CD14-positive monocyte (primary cell): ENCODE measurements around the gene ZC3H12C. TPM values are rescaled to one million over a fixed set of nuclear protein-coding genes. Genes with fewer than 3 reads are reported as not detected.
"Not testable (repeated sequence)": the region's sequence is repeated elsewhere in the genome, so short reads cannot be mapped to it uniquely, and the experiment has no call there.

Experiments used
- DNase-seq, 3 donors: peaks; one replicate each; pipeline ENCODE4 v3.0.0-alpha.2; 2011 to 2022
- H2AFZ ChIP-seq: 2 replicates; pipeline ENCODE4 v1.6.0; 2012; ENCODE audit warnings: mild to moderate bottlenecking, low read depth, low read length, inconsistent platforms; ENCODE audit not compliant: insufficient read depth, poor library complexity, severe bottlenecking
- H3K27ac ChIP-seq, 2 donors: 1 replicate in 1 of 2; 2 replicates in 1 of 2; pipeline ENCODE4 v1.5.1; 2012 to 2013; ENCODE audit warnings: low read length in 2 of 2, control low read depth in 1 of 2, inconsistent platforms in 1 of 2, low read depth in 1 of 2, mild to moderate bottlenecking in 1 of 2
- H3K27me3 ChIP-seq, 2 donors: one replicate each; pipeline versions ENCODE4 v1.6.0 to v1.6.1; 2011 to 2013; ENCODE audit warnings: low read length in 2 of 2; ENCODE audit not compliant: control insufficient read depth in 2 of 2, insufficient read depth in 2 of 2
- H3K36me3 ChIP-seq, 2 donors: replicated peaks in 1 of 2; 1 replicate in 1 of 2; 2 replicates in 1 of 2; pipeline versions ENCODE4 v1.5.1 to v1.6.1; 2012 to 2013; ENCODE audit warnings: low read length in 2 of 2, control low read depth in 1 of 2, inconsistent platforms in 1 of 2, mild to moderate bottlenecking in 1 of 2; ENCODE audit not compliant: insufficient read depth in 2 of 2, control insufficient read depth in 1 of 2
- H3K4me1 ChIP-seq, 2 donors: 1 replicate in 1 of 2; 2 replicates in 1 of 2; pipeline versions ENCODE4 v1.5.1 to v1.6.1; 2012 to 2013; ENCODE audit warnings: low read length in 2 of 2, control low read depth in 1 of 2, inconsistent platforms in 1 of 2, mild to moderate bottlenecking in 1 of 2, moderate library complexity in 1 of 2; ENCODE audit not compliant: insufficient read depth in 2 of 2, control insufficient read depth in 1 of 2
- H3K4me2 ChIP-seq: replicated peaks from 2 replicates; pipeline ENCODE3; 2012; ENCODE audit warnings: low read length, moderate library complexity, mild to moderate bottlenecking; ENCODE audit not compliant: poor library complexity, severe bottlenecking; ENCODE audit errors: extremely low read depth
- H3K4me3 ChIP-seq, 3 experiments: fragments of 200-600 bp in 1 of 3; sonication (generic) in 1 of 3; replicated peaks in 1 of 3; 1 replicate in 2 of 3; 2 replicates in 1 of 3; pipeline ENCODE4 v1.5.1; 2011 to 2013; ENCODE audit warnings: low read length in 3 of 3, mild to moderate bottlenecking in 3 of 3, control low read depth in 2 of 3, low read depth in 2 of 3, inconsistent platforms in 1 of 3, moderate library complexity in 1 of 3
- H3K79me2 ChIP-seq: 2 replicates; pipeline ENCODE4 v1.6.0; 2012; ENCODE audit warnings: mild to moderate bottlenecking, control low read depth, inconsistent platforms, low read length, moderate library complexity; ENCODE audit not compliant: insufficient read depth
- H3K9ac ChIP-seq: 2 replicates; pipeline ENCODE4 v1.6.0; 2017; ENCODE audit warnings: low read length, mild to moderate bottlenecking; ENCODE audit not compliant: insufficient read depth, poor library complexity, severe bottlenecking
- H3K9me3 ChIP-seq, 2 donors: replicated peaks in 1 of 2; 1 replicate in 1 of 2; 2 replicates in 1 of 2; pipeline versions ENCODE4 v1.5.1 to v1.6.1; 2012 to 2013; ENCODE audit warnings: low read length in 2 of 2, control low read depth in 1 of 2; ENCODE audit not compliant: control insufficient read depth in 1 of 2, insufficient read depth in 1 of 2
- H4K20me1 ChIP-seq: 2 replicates; pipeline ENCODE4 v1.6.0; 2012; ENCODE audit warnings: mild to moderate bottlenecking, low read length, control low read depth, moderate library complexity; ENCODE audit not compliant: insufficient read depth
- H3K27ac Mint-ChIP-seq, 7 donors: one replicate each; pipeline ENCODE4 v1.8.0; 2020; ENCODE audit warnings: mild to moderate bottlenecking in 7 of 7, mixed read lengths in 7 of 7, moderate library complexity in 6 of 7, inconsistent platforms in 2 of 7
- H3K27me3 Mint-ChIP-seq, 3 donors: one replicate each; pipeline ENCODE4 v1.8.0; 2021 to 2022; ENCODE audit warnings: low read depth in 3 of 3, mild to moderate bottlenecking in 3 of 3, mixed read lengths in 3 of 3, moderate library complexity in 3 of 3, inconsistent platforms in 1 of 3
- H3K36me3 Mint-ChIP-seq, 2 donors: one replicate each; pipeline ENCODE4 v1.8.0; 2020; ENCODE audit warnings: mixed read lengths in 2 of 2, inconsistent platforms in 1 of 2, mild to moderate bottlenecking in 1 of 2
- H3K4me1 Mint-ChIP-seq: one replicate; pipeline ENCODE4 v1.8.0; 2020; ENCODE audit warnings: mild to moderate bottlenecking, mixed read lengths
- H3K4me3 Mint-ChIP-seq, 2 donors: one replicate each; pipeline ENCODE4 v1.8.0; 2020; ENCODE audit warnings: mild to moderate bottlenecking in 2 of 2, mixed read lengths in 2 of 2, moderate library complexity in 1 of 2
- H3K9me3 Mint-ChIP-seq, 7 donors: one replicate each; pipeline ENCODE4 v1.8.0; 2020 to 2022; ENCODE audit warnings: mixed read lengths in 7 of 7, mild to moderate bottlenecking in 6 of 7, moderate library complexity in 6 of 7, inconsistent platforms in 2 of 7
- CTCF ChIP-seq: fragments of 200-600 bp; IDR thresholded peaks from one replicate; pipeline ENCODE4 v1.8.0; 2022; ENCODE audit warnings: antibody characterized with exemption, mild to moderate bottlenecking
- WGBS: methylation state at CpG from one replicate; pipeline ENCODE4 v1.1.5; 2013; ENCODE audit warnings: missing lambda C conversion rate; ENCODE audit not compliant: insufficient coverage; 5-methylcytosine and 5-hydroxymethylcytosine counted together
- intact Hi-C, 2 donors: fragments of 100-400 bp; cut with micrococcal nuclease; formaldehyde crosslinking; loops; one replicate each; pipeline versions ENCODE4 v1.15.0 to v1.15.1; 2023
- polyA plus RNA-seq, 3 donors: library from polyadenylated mRNA; depleted of rRNA in 1 of 3; unstranded in 2 of 3; stranded (reverse) in 1 of 3; fragments of 300-500 nt in 2 of 3; fragments of >200 nt in 1 of 3; fragmentation: Illumina TruSeq in 2 of 3; gene quantifications; 1 replicate in 2 of 3; 2 replicates in 1 of 3; pipeline ENCODE4 v1.2.3, GENCODE V29; 2012 to 2021

ZC3H12C gene
- polyA plus RNA-seq, 3 donors, result 0.47 to 2.6 (median 0.73) TPM

GRCh38 chr11:110207123-110207522, 113.9 kb downstream of the ZC3H12C start:
- Mint-ChIP-seq H3K9me3 (no peaks in the 10 kb centered on the region), H3K27ac (no peak overlapping the region), H3K4me1 (peaks cover 4% of the 10 kb centered on the region), H3K4me3 (no peak overlapping the region), H3K36me3 (no peaks in the 10 kb centered on the region), H3K27me3 (peaks cover 0 to 1% (median 0%) of the 10 kb centered on the region in 3 donors)
- TF ChIP-seq CTCF, result no peak
- H3K9me3 ChIP-seq, result no peaks in the 10 kb centered on the region
- H3K4me1 ChIP-seq, result no peaks in the 10 kb centered on the region
- H2AFZ ChIP-seq, result no peak overlapping the region
- H3K4me3 ChIP-seq, result no peak overlapping the region
- H3K36me3 ChIP-seq, result no peaks in the 10 kb centered on the region
- H3K79me2 ChIP-seq, result no peaks in the 10 kb centered on the region
- H4K20me1 ChIP-seq, result no peaks in the 10 kb centered on the region
- no peak for DNase-seq
- H3K27ac ChIP-seq, result no peak overlapping the region
- H3K9ac ChIP-seq, result no peak overlapping the region
- intact Hi-C loops, result loop anchor here in 1 of 2 donors (10.0 kb wide), 1 partner anchor 1028 kb away; no protein-coding TSS in a partner anchor
- no peaks in the 10 kb centered on the region for H3K27me3 ChIP-seq
- H3K4me2 ChIP-seq, result no peak overlapping the region
- WGBS, result 97% methylated on average over 6 of the region's 6 CpGs

GRCh38 chr11:110208678-110209312, 115.6 kb downstream of the ZC3H12C start:
- H3K4me3 Mint-ChIP-seq, result peak overlapping the region; percentile 67 to 70
- not testable (repeated sequence) for H3K9ac ChIP-seq, H3K79me2 ChIP-seq, H3K27ac ChIP-seq, H3K4me1 ChIP-seq, H3K4me2 ChIP-seq, H3K36me3 Mint-ChIP-seq, H4K20me1 ChIP-seq, H3K4me3 ChIP-seq, H3K27me3 Mint-ChIP-seq, H3K9me3 ChIP-seq, H3K4me1 Mint-ChIP-seq, H3K27me3 ChIP-seq, H3K9me3 Mint-ChIP-seq, H3K36me3 ChIP-seq, H2AFZ ChIP-seq, H3K27ac Mint-ChIP-seq
- intact Hi-C loops, result loop anchor here in 1 of 2 donors (10.0 kb wide), 1 partner anchor 1026 kb away; no protein-coding TSS in a partner anchor
- DNase-seq, result peak in 2 of 3 donors; percentile 6 to 58
- WGBS, result 100% methylated on average over 3 of the region's 29 CpGs

GRCh38 chr11:110209313-110209694, 116.1 kb downstream of the ZC3H12C start:
- H4K20me1 ChIP-seq, H3K27me3 ChIP-seq, H3K4me2 ChIP-seq, H3K27ac Mint-ChIP-seq, H3K27me3 Mint-ChIP-seq, DNase-seq, H3K36me3 ChIP-seq, H3K79me2 ChIP-seq, H3K4me3 ChIP-seq, H3K4me1 ChIP-seq, H3K9me3 ChIP-seq, H3K4me1 Mint-ChIP-seq, H3K27ac ChIP-seq, H3K9ac ChIP-seq, H2AFZ ChIP-seq, H3K36me3 Mint-ChIP-seq, H3K9me3 Mint-ChIP-seq: not testable (repeated sequence)
- H3K4me3 Mint-ChIP-seq, result peak overlapping the region; percentile 67 to 70
- intact Hi-C loops, result loop anchor here in 1 of 2 donors (10.0 kb wide), 1 partner anchor 1025 kb away; no protein-coding TSS in a partner anchor
- no CpG with 5 or more reads among the region's 14 CpGs for WGBS
